ENCODE data around the gene OR2T1.
"Not testable (repeated sequence)": the region's sequence is repeated elsewhere in the genome, so short reads cannot be mapped to it uniquely, and the experiment has no call there.

The OR2T1 gene

DNA sequence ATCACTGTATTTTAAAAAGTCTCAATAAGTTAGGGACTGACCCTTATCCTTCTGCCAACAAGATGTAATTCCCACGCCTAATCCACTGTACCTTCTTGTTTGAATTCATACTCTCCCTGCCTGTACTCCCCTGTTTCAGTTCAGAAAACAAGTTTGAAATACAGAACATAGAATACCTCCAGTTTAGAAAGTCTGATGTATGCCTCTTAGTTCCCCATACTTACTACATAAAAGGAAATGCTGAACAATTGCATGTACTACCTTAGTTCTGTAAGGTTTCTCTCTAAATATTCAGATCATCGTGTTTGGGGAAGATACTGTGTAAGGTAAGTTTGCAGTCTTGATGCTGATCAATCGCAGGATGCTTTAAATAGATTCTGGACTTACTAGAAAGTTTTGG, 33.5 kb downstream of the OR2T1 start:
- not testable (repeated sequence) for DNase-seq (ENCODE audit: low spot score)

DNA sequence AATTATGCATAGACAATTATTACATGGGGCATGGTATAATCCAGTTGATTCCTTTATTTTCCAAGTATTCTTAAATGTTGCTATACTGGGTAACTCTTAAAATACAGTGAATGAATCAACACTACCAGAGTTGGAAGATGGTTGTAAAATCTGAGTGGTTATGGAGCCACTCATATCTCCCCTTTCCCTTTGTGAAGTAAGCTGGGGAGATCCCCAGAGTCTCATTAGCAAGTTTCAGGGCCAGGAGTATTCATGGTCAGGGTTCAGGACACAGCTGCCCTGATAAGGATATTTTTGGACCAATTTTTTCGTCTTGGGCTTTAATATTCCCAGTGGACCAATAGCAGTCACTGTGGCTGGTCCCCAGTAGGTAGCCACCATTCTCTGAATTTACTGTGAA, 35.8 kb downstream of the OR2T1 start:
- DNase-seq (ENCODE audit: low spot score), result not testable (repeated sequence)

DNA sequence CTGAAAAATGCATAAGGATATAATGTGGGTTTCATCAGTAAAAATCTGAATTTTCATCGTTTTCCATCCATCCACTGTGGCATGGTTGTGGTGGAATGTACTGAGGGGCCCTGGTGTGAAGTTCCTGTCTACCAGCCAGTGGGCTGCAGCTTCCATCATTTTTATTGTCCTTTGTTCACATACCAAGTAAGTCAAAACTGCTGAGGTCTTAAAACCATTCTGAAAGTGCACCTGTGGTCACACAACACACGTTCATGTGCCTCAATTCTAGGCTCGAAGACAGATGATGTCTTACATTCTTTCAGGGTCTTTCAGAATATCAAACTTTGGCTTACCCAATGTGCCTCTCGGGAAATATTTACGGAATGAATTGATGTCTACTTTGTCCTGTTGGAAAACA, 36.4 kb downstream of the OR2T1 start:
- DNase-seq (ENCODE audit: low spot score), result not testable (repeated sequence)

DNA sequence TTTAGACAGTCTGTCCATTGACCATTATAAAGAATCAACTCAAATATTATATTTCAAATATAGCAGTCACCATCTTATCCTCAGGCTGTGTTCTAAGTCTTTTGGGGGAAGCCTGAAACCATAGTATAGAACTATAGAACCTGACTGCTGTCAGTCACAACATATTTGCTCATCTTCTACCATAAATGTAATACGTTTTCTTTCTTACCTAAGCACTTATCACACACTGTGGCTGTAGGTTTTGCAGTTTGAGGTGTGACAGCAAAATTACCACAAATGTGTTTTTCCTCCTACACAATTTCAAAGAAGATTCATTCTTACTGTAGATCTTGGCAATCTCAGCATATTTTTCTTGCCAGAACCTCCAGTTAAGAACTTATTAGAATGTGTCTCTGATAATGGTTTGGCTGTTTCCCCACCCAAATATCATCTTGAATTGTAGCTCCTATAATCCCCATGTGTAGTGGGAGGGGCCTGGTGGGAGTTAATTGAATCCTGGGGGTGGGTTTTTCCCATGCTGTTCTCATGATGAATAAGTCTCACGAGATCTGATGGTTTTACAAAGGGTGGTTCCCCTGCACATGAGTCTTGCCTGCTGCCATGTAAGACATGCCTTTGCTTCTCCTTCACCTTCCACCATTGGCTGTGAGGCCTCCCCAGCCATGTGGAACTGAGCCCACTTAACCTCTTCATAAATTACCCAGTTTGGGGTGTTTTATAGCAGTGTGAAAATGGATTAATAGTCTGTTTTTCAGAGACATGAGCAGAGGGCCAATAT, 39.8 kb downstream of the OR2T1 start:
- DNase-seq (ENCODE audit: low spot score), result not testable (repeated sequence)

DNA sequence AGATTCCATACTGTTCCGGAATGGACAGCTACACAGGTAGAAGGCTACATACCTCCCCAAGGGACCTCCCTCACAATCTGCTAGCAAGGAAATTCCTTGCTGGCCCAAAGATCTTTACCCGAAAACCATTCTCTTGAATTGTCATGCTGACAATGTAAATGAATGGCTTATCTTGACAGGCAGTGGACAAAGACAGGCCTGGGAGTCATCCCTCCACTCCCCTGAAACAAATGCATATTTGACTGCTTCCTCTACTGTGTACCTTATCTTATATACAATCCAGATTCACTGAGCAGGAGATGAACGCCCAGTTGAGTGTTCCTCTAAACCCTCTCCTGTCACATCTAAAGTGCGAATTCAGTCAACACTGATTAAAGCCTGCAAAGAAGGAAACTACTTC, 41.8 kb downstream of the OR2T1 start:
- not testable (repeated sequence) for DNase-seq (ENCODE audit: low spot score)

GRCh38 chr1:248445399-248445798, 42.6 kb downstream of the OR2T1 start, which contains the start of gene OR2T2:
TSS of gene OR2T2 (plus strand) at chr1:248445637. CDS start at chr1:248452798, 7,161 bp downstream.
- DNase-seq (ENCODE audit: low spot score), result not testable (repeated sequence)

DNA sequence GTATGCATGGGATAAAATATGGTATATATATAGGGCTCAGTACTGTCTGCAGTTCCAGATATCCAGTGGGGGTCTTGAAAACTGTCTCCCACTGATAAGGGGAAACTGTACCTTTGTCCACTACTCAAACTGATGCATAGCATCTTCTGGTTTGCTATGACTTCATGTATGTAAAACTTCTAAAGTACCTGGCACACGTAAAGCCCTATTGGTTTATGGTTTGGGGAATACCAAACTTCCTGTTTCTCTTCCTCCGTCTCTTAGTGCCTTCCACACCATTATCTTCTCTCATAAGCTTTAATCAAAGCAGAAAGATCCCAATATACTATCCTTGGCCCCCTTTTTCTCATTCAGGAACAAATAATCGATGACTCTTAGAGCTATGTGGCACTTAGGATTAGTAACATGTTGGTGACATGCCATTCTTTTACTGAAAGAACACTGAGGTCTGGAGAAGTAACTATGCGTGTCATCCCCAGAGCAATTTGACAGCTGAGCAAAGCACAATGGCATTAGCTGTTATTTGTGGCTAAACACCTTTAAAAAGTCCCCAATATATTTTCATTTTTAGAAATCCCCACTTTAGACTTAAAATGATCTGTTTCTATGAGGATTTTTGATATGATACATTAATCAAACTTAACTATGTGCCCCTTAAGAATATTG, 45.7 kb downstream of the OR2T1 start:
- DNase-seq (ENCODE audit: low spot score), result not testable (repeated sequence)

GRCh38 chr1:248449821-248450465, 47.1 kb downstream of the OR2T1 start:
- not testable (repeated sequence) for DNase-seq (ENCODE audit: low spot score)

- not testable (repeated sequence) for DNase-seq (ENCODE audit: low spot score)
Observed at GRCh38 chr1:248450466-248451145, 47.8 kb downstream of the OR2T1 start.

- DNase-seq (ENCODE audit: low spot score), result not testable (repeated sequence)
Observed at GRCh38 chr1:248453619-248454018, 50.8 kb downstream of the OR2T1 start.

DNA sequence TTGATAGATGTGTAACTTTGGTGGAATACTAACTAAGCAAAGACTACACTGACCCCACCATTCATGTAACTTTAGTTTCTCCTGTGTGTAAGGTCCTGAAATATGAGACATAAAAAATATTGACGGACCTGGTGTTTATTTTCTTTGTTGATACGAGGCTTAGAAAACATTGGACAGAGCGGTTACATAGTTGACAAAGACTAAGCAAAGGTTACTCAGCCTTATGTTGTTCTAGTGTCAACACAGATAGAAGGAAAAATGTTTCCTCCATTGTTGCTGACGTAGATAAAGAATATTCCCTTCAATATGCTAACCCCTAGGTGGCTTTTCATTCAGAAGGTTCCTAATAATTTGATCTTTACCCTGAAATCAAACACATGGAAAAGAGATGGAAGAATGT, 52.2 kb downstream of the OR2T1 start:
- not testable (repeated sequence) for DNase-seq (ENCODE audit: low spot score)

DNA sequence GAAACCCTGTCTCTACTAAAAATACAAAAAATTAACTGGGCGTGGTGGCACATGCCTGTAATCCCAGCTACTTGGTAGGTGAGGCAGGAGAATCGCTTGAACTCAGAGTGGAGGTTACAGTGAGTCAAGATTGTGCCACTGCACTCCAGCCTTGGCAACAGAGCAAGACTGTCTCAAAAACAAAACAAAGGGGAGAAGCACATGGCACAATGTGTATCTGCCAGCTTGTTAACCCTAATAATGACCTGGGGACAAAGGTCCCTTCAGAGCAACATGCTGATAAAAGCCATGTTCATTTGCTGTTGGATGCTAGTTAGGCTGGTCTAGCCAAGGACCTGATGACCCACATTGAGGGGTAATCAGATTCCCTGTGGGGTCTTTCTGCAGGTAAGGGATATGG, 53.8 kb downstream of the OR2T1 start:
- not testable (repeated sequence) for DNase-seq (ENCODE audit: low spot score)
